ENCODE data around the gene SMIM14.

DNA sequence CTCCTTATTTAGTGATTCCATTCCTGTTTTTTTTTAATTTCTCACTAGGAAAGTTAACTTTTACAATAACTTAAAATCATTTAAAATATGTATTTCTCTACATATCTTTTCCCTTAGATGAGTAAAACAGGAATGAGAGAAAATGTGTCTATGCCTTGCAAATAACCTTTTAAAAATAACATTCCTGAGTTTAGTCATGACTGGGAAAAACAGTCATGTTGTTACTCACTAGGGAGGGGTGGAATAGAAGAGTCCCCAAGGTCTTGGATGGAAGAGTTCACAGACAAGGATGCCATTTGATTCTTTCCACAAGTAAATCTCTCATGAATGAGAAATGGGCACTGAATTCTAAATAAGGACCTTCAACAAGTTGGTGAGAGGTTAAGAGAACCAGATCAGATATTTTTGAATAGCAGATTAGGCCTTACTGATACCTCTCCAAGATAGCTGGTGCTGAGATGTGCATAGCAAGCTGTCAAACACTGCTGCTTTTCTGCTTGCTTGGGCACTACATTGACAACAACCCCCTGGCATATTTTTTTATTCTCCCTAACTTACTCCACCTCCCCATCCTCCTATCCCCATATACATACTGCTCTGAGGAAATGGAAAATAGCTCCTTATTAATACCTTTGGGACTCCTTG, 136.5 kb downstream of the SMIM14 start:
- TF ChIP-seq, protein P1, sequence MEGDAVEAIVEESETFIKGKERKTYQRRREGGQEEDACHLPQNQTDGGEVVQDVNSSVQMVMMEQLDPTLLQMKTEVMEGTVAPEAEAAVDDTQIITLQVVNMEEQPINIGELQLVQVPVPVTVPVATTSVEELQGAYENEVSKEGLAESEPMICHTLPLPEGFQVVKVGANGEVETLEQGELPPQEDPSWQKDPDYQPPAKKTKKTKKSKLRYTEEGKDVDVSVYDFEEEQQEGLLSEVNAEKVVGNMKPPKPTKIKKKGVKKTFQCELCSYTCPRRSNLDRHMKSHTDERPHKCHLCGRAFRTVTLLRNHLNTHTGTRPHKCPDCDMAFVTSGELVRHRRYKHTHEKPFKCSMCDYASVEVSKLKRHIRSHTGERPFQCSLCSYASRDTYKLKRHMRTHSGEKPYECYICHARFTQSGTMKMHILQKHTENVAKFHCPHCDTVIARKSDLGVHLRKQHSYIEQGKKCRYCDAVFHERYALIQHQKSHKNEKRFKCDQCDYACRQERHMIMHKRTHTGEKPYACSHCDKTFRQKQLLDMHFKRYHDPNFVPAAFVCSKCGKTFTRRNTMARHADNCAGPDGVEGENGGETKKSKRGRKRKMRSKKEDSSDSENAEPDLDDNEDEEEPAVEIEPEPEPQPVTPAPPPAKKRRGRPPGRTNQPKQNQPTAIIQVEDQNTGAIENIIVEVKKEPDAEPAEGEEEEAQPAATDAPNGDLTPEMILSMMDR (conservative IDR thresholded peaks at IDR 0.05; ENCODE audit: low read depth, low read length): no peak
- TF ChIP-seq EZH2 (IDR thresholded peaks at IDR 0.05; ENCODE audit: borderline replicate concordance, low read depth, low read length, poor library complexity, severe bottlenecking): no peak
